IPS-11a (cell line): ENCODE measurements around the gene MINK1.
"Not testable (repeated sequence)": the region's sequence is repeated elsewhere in the genome, so short reads cannot be mapped to it uniquely, and the experiment has no call there.

ENCODE experiments used
- H3K4me3 ChIP-seq: one replicate; pipeline ENCODE4 v1.5.1; 2013; ENCODE audit warnings: low read depth, low read length, control low read depth

MINK1 gene

DNA sequence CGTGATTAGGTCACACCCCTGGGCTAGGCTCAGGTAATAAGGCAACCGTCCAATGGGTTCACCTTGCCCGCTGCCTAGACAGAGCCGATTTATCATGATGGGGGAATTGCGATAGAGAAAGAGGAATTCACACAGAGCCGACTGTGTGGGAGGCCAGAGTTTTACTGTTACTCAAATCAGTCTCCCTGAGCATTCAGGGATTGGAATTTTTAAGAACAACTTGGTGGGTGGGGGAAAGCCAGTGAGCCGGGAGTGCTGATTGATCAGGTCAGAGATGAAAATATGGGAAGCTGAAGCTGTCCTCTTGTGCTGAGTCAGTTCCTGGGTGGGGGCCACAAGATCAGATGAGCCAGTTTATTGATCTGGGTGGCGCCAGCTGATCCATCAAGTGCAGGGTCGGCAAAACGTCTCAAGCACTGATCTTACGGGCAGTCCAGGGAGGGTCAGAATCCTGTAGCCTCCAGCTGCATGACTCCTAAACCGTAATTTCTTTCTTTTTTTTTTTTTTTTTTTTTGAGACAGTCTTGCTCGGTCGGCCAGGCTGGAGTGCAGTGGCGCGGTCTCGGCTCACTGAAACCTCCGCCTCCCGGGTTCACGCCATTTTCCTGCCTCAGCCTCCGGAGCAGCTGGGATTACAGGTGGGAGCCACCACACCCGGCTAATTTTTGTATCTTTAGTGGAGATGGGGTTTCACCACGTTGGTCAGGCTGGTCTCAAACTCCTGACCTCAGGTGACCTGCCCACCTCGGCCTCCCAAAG lies 93.6 kb downstream of the MINK1 start:
- not testable (repeated sequence) for H3K4me3 ChIP-seq

DNA sequence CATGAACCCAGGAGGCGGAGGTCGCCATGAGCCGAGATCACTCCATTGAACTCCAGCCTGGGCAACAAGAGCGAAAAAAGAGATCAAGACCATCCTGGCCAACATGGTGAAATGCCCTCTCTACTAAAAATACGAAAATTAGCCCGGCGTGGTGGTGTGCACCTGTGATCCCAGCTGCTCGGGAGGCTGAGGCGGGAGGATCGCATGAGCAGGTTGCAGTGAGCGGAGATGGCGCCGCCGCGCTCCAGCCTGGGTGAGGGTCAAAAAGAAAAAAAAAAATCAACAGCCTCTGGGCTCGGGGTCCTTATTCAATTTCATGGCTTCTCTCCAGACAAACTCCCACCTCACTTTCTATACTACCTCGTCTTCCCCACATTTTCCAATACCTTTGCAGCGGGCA lies 95.7 kb downstream of the MINK1 start:
- H3K4me3 ChIP-seq: no peak overlapping the region

DNA sequence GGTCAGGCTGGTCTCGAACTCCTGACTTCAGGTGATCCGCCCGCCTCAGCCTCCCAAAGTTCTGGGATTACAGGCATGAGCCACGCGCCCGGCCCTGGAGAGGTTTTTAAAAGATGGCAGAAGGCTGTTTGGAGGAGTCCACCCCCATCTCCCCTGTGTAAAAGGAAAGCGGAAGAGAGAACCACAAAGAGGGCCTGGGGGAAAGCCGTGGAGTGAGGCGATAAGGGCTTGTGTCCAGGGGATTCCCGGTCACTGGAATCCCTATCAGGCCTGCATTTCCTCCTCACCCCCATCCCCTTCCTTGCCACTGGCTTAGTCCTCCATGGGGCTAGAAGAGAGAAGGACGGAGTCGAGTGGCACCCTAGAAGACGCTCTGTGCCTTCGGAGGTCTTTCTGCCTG lies 98.8 kb downstream of the MINK1 start, which contains the start of gene GP1BA:
Gene GP1BA, plus strand, starts transcription at position 315 of the 400 bp plus-strand sequence. CDS start 328 bp downstream, outside the sequence.
- no peak within 1 kb of the TSS for H3K4me3 ChIP-seq

DNA sequence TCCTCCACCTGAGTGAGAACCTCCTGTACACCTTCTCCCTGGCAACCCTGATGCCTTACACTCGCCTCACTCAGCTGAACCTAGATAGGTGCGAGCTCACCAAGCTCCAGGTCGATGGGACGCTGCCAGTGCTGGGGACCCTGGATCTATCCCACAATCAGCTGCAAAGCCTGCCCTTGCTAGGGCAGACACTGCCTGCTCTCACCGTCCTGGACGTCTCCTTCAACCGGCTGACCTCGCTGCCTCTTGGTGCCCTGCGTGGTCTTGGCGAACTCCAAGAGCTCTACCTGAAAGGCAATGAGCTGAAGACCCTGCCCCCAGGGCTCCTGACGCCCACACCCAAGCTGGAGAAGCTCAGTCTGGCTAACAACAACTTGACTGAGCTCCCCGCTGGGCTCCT lies 99.6 kb downstream of the MINK1 start:
- no peak overlapping the region for H3K4me3 ChIP-seq

DNA sequence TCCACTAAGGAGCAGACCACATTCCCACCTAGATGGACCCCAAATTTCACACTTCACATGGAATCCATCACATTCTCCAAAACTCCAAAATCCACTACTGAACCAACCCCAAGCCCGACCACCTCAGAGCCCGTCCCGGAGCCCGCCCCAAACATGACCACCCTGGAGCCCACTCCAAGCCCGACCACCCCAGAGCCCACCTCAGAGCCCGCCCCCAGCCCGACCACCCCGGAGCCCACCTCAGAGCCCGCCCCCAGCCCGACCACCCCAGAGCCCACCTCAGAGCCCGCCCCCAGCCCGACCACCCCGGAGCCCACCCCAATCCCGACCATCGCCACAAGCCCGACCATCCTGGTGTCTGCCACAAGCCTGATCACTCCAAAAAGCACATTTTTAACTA lies 100.5 kb downstream of the MINK1 start:
- no peak overlapping the region for H3K4me3 ChIP-seq

DNA sequence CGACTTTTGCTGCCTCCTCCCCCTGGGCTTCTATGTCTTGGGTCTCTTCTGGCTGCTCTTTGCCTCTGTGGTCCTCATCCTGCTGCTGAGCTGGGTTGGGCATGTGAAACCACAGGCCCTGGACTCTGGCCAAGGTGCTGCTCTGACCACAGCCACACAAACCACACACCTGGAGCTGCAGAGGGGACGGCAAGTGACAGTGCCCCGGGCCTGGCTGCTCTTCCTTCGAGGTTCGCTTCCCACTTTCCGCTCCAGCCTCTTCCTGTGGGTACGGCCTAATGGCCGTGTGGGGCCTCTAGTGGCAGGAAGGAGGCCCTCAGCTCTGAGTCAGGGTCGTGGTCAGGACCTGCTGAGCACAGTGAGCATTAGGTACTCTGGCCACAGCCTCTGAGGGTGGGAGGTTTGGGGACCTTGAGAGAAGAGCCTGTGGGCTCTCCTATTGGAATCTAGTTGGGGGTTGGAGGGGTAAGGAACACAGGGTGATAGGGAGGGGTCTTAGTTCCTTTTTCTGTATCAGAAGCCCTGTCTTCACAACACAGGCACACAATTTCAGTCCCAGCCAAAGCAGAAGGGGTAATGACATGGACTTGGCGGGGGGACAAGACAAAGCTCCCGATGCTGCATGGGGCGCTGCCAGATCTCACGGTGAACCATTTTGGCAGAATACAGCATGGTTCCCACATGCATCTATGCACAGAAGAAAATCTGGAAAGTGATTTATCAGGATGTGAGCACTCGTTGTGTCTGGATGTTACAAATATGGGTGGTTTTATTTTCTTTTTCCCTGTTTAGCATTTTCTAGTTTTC lies 101.2 kb downstream of the MINK1 start:
- no peak overlapping the region for H3K4me3 ChIP-seq

DNA sequence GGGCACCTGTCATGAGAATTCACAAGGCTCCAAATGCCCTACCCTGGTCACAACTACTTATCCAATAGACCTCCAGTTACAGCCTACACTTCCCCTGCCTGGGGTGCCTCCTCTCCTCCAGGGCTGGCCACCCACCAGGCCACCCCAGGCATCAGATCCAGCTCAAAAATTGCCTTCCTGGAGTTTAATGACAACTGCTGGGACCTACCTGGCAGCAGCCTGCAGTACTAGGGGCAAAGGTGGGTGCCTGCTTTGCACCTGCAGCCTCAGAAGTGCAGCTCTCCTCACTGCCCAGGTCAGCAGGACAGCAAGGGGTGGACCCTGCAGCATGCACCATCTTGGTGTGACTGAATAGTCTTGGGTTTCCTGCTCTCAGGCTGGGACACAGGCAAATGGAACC lies 102.5 kb downstream of the MINK1 start:
- H3K4me3 ChIP-seq: no peak overlapping the region

DNA sequence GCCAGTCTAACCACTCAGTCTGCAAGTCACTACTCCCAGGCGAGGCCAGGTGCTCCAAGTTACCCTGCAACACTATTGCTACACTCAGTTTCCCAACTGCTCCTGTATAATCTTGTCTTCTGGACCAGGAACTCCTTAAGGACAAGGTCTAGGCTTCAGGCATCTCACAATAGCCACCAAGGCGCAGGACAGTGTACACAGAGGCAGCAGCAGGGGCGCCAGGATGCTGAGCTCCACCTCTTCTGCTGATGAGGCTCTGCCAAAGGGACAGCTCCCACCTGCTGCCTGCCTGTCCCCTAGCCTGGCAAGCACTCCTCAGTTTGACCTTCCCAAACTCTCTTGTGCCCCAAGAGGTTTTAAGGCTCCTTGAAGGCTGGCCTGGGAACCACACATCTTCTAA lies 103.3 kb downstream of the MINK1 start:
- H3K4me3 ChIP-seq: no peak overlapping the region

DNA sequence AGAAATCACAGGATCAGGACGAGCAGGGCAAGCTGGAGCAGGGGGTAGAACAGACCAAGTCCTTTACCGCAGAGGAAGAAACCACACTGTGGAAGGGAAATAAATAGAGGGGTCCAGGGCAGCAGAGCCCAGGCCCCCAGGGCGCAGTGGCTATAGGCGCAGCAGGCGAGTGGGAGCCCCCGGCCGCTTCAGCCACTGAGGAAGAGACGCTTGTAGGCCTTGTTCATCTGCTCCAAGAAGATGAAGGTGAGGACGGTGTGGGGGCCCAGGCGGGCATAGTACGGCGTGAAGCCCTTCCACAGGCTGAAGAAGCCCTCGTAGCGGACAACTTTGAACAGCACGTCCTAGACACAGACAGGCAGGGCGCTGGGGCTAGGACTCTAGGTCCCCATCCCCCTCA lies 104.4 kb downstream of the MINK1 start:
- H3K4me3 ChIP-seq: no peak overlapping the region

DNA sequence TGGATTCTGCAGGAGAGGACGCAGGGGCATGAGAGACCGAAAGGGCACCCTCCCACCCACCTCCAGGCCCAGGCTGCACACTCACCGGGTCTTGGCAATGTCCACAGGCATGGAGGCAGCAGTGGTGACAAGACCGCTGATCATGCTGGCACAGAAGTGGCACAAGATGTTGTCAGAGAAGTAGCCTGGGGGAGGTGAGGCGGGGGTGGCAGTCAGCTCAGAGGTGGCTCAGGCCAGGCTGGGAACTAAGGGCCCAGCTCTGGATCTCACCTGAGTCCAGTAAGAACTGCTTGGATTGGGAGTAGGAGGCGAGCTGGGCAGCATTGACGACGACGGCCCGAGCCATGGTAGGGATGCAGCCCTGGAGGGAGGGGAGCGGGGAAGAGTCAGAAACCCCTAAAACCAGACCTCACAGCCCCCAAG lies 104.9 kb downstream of the MINK1 start:
- no peak overlapping the region for H3K4me3 ChIP-seq

DNA sequence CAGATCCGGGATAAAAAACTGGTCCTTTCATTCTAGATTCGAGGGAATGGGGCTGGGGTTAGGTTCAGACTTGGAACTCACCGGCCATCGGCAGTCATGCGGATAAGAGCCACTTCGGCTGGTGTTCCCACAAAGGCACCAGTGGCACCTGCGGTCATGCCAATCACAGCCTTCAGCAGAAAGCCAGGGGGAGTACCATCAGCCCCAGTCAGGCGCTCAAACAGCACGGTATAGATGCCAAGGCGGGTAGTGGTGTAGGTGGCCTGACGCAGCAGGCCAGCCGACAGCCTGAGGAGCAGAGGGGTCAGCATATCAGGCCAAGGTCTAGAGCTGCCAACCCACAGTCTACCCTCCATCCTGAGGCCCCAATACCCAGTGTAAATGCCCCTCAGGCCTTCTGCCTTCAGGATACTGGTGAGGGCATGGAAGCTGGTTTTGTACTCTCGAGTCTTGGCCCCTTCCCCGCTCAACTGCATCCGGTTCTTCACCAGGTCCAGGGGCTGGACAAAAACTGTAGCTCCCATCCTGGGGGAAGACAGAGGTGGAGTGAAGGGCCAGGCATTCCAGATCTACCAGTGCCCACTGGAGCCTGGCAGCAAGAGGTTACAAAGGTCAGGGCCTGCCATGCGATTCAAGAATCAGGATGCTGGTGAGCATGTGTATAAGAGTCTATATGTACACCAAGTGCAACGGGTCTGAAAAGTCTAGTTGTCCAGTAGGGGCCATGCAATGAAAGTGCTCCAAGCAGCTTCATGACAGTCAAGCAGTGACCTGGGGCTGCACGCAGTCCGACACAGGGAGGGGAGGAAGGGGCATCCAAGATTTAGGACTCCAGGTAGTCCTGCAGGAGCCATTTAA lies 105.8 kb downstream of the MINK1 start:
- peak overlapping the region; percentile 95 for H3K4me3 ChIP-seq

DNA sequence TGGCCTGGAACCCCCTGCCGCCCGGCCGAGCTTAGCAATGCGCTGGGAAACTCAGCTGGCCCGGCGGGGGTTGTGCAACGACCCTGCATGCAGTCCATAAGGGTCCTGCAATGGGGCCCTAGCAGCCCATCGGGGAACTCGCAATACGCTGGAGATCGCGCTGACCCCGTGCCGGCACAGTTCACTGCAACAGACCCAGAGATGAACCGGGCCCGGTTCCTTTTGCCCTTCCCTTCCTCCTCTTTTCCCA lies 106.3 kb downstream of the MINK1 start:
- H3K4me3 ChIP-seq: peak overlapping the region; percentile 95

DNA sequence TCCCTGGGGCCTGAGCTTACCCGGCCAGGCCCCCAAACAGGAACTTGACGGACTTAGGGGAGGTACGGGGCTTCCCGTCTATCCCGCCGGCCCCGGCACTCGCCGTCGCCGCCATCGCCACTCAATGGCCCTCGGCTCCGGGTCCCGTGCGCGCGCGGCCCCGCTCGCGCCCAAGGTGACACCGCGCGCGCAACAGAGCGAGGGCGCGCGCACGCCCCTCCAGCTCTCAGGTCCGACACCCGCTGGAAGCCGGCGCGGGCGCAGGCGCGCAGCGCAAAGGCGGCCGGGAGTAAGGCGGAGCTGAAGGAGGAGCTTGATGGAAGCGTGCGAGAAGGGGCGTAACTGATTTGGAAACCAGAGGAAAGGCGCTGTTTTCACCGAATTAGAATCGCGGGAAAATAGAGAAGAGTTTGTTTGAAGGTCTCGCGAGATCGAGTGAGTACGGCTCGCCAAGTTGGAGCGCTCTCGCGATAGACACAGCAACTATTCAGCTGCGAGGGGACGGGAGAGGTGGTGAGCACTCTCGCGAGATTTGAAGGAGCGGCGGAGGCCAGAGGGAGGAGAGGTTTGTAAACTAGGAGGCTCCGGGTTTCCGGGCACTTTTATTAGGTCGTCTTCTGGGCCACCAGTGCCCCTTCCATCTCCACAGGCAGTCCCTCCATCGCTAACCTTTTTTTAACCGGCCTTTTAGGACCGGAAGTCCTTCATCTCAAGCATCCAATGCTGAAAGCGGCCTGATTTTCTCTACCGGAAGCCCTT lies 106.8 kb downstream of the MINK1 start, which contains the start of the genes RNF167 and SLC25A11:
Gene RNF167, plus strand, starts transcription at position 473 of the 759 bp plus-strand sequence. CDS start 642 bp downstream, outside the sequence.
Gene SLC25A11, minus strand, starts transcription at position 251 of the 759 bp plus-strand sequence. Its CDS starts 136 bp downstream, at position 115.
- H3K4me3 ChIP-seq: peak within 1 kb of the TSS; percentile 95

DNA sequence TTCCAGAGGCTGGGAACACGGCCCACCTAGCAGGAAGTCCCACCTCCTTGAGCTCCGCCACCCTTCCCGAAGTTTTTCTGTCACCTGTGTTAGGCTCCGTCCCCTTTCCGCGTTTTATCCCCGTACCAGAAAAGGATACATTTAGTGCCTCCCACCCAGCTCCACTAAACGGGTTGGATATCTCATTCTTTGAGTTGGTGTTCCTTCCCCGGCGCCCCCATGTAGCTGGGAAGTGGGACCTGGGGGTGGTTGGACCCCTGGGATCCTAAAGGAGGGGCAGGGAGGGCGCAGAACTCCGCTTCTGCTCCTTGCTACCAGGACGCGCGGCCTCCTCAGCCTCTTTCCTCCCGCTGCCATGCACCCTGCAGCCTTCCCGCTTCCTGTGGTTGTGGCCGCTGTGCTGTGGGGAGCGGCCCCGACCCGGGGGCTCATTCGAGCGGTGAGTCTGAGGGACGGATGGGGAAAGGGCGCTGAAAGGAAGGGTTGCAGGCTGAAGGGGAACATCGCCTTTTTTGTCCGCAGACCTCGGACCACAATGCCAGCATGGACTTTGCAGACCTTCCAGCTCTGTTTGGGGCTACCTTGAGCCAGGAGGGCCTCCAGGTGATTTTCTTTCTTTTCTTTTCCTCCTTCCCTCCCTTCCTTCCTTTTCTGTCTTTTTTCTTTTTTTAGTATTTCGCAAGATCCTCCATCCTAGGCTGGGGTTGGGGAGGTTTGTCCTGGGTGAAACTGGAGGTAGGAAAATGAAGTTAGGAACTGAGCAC lies 107.6 kb downstream of the MINK1 start:
- H3K4me3 ChIP-seq: peak overlapping the region; percentile 95

DNA sequence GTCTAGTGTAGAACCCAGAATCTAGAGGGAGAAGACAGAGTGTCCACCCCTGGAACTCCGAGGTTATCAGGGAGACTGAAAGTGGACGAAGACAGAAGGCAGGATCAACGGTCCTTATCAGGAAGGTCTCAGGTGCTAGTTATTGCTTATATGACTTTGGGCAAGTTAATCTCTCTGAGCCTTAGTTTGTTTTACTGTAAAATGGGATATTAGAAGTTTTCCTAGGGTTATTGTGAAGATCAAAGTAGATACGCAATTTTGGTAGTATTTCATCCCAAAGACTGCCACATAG lies 108.1 kb downstream of the MINK1 start:
- H3K4me3 ChIP-seq: peak overlapping the region; percentile 95

DNA sequence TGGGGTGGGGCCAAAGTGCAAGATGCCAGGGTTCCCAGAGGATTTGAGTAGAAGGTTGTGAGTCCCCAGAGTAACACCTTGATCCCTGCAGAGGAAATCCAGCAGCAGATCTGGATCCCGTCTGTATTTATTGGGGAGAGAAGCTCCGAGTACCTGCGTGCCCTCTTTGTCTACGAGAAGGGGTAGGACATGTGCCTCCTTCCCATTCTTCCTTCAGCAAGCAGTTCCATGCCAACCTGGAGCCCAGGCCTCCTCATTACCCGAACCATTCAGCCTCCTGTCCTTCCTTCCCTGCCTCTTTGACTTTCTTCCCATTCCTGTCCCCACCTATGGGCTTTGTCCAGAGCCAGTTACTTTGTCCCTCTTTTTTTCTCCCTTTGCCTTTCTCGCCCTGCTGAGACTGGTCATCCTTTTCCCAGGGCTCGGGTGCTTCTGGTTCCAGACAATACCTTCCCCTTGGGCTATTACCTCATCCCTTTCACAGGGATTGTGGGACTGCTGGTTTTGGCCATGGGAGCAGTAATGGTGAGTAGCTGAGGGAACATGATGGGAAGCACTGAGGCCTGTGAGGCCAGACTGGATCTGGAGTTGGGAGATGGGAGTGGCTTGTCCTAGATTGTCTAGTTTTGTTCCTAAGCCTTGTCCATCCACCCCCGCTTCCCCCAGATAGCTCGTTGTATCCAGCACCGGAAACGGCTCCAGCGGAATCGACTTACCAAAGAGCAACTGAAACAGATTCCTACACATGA lies 109.8 kb downstream of the MINK1 start:
- H3K4me3 ChIP-seq: no peak overlapping the region

DNA sequence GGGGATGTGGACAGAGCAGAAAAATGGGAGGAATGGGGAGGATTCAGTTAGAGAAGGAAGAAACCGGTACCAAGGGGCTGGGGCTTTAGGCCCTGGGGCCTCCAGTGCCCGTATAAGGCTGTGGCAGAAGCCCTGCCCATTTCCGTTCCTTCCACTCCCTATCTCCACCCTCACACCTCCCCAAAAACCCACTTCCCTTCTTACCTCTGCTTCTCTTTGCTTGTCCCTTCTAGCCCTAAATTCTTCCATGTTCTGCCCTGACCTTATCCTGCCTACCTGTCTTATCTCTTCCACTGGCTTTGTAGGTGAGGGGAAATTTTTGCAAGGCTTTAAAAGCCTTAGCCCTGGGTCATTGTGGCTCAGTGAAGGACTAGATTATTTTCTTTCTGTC lies 111.0 kb downstream of the MINK1 start:
- no peak overlapping the region for H3K4me3 ChIP-seq

DNA sequence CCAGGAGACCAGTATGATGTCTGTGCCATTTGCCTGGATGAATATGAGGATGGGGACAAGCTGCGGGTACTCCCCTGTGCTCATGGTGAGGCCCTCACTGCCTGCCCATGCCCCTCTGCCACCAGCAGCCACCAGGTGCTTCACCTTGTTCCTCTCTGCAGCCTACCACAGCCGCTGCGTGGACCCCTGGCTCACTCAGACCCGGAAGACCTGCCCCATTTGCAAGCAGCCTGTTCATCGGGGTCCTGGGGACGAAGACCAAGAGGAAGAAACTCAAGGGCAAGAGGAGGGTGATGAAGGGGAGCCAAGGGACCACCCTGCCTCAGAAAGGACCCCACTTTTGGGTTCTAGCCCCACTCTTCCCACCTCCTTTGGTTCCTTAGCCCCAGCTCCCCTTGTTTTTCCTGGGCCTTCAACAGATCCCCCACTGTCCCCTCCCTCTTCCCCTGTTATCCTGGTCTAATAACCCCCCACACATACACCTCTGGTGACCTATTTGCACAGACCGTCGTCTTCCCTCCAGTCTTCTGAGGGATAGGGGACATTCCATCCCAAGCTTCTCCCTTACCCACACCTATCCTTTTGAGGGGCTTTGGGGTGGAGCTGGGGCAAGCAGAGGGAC lies 111.5 kb downstream of the MINK1 start:
- no peak overlapping the region for H3K4me3 ChIP-seq
